Measurements from ENCODE around the gene ATF6B. TPM values are rescaled to one million over a fixed set of nuclear protein-coding genes. Genes with fewer than 3 reads are reported as not detected.
A peak's percentile ranks its signal among the peaks of the same experiment; 100 is the strongest.

ATF6B gene
- total and polyA plus RNA-seq, 2 of the 13 experiments (the other 11 are each of a cell fraction or from before 2014, with no cell fraction given) = 18.1 to 44.0 TPM

DNA sequence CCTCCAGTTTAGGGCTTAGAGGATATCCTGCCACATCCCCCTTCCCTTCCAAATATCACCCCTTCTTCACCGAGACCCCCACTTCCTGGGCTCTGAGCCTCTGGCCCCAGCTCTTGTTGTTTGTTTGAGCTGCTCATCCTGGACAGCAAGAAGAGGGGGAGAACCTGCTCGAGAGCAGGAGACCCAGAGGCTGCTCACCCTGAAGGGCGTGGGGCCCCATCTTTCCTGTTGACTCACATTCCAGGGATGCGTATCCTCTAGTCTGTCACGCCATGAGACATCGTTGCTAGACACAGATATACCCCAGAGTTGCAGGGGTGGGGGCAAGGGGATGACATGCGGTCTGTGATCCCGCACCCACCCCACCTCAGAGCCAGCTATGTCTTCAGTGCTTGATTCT, 13.2 kb downstream of the ATF6B start:
- POLR2A ChIA-PET = interaction anchor here (0.9 to 2.3 kb wide), 3 partner anchors 9 to 76 kb away, joined by 3 to 17 read pairs (median 3); partner anchors contain the start of genes ATF6B, FKBPL and PBX2

More for the DNA sequence above, 13.2 kb downstream of the ATF6B start:
- in situ Hi-C loops (cut with HindIII; ENCODE audit: extremely low pct_ligation_motif_present, low pct_unique_long_range_greater_than_20kb) = loop anchor here (5.0 kb wide), 1 partner anchor 38 kb away; the partner anchor contains the start of genes PPT2 and PRRT1
- Histone ChIP-seq H3K4me1 (ENCODE audit: insufficient read depth, low read length) (peaks cover 30% of the 10 kb centered on the region), H4K20me1 (ENCODE audit: insufficient read depth, low read length) (no peaks in the 10 kb centered on the region), H3K27ac (ENCODE audit: extremely low read length, insufficient read depth, low read length) (peak overlapping the region; percentile 42), H3K27me3 (ENCODE audit: control insufficient read depth in 1 of 2, insufficient read depth in 2 of 2, low read length in 2 of 2) (no peaks in the 10 kb centered on the region), H3K79me2 (ENCODE audit: insufficient read depth, low read length) (no peaks in the 10 kb centered on the region), H3K9ac (ENCODE audit: insufficient read depth, low read depth, low read length) (no peak overlapping the region), H3K4me2 (ENCODE audit: low read depth, low read length) (no peak overlapping the region), H2AFZ (ENCODE audit: low read length) (no peak overlapping the region), H3K4me3 (replicated peaks in 1 of 3; ENCODE audit: insufficient read depth in 1 of 3, low read depth in 2 of 3, low read length in 3 of 3) (no peak overlapping the region), H3K36me3 (replicated peaks in 1 of 2; ENCODE audit: control insufficient read depth in 1 of 2, insufficient read depth in 2 of 2, low read length in 2 of 2) (peaks cover 11 to 35% of the 10 kb centered on the region in 2 experiments), H3K9me3 (ENCODE audit: low read length) (no peaks in the 10 kb centered on the region)
- BruUV-seq (replicated peaks) = no TSS peak
- ATAC-seq = no peak
- CTCF ChIA-PET (ENCODE audit: low intra/inter-chr PET ratio, low total read pairs) = no interaction called here
- FAIRE-seq = no peak
- 94% methylated on average over 7 of the region's 8 CpGs for WGBS (ENCODE audit: low lambda C conversion rate)
- DNase-seq (ENCODE audit: low spot score) = no peak
- TF ChIP-seq, protein P1, sequence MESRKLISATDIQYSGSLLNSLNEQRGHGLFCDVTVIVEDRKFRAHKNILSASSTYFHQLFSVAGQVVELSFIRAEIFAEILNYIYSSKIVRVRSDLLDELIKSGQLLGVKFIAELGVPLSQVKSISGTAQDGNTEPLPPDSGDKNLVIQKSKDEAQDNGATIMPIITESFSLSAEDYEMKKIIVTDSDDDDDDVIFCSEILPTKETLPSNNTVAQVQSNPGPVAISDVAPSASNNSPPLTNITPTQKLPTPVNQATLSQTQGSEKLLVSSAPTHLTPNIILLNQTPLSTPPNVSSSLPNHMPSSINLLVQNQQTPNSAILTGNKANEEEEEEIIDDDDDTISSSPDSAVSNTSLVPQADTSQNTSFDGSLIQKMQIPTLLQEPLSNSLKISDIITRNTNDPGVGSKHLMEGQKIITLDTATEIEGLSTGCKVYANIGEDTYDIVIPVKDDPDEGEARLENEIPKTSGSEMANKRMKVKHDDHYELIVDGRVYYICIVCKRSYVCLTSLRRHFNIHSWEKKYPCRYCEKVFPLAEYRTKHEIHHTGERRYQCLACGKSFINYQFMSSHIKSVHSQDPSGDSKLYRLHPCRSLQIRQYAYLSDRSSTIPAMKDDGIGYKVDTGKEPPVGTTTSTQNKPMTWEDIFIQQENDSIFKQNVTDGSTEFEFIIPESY (CRISPR knock-in tag; IDR thresholded peaks at IDR 0.05) = peak; percentile 82
- TF ChIP-seq, protein P2, sequence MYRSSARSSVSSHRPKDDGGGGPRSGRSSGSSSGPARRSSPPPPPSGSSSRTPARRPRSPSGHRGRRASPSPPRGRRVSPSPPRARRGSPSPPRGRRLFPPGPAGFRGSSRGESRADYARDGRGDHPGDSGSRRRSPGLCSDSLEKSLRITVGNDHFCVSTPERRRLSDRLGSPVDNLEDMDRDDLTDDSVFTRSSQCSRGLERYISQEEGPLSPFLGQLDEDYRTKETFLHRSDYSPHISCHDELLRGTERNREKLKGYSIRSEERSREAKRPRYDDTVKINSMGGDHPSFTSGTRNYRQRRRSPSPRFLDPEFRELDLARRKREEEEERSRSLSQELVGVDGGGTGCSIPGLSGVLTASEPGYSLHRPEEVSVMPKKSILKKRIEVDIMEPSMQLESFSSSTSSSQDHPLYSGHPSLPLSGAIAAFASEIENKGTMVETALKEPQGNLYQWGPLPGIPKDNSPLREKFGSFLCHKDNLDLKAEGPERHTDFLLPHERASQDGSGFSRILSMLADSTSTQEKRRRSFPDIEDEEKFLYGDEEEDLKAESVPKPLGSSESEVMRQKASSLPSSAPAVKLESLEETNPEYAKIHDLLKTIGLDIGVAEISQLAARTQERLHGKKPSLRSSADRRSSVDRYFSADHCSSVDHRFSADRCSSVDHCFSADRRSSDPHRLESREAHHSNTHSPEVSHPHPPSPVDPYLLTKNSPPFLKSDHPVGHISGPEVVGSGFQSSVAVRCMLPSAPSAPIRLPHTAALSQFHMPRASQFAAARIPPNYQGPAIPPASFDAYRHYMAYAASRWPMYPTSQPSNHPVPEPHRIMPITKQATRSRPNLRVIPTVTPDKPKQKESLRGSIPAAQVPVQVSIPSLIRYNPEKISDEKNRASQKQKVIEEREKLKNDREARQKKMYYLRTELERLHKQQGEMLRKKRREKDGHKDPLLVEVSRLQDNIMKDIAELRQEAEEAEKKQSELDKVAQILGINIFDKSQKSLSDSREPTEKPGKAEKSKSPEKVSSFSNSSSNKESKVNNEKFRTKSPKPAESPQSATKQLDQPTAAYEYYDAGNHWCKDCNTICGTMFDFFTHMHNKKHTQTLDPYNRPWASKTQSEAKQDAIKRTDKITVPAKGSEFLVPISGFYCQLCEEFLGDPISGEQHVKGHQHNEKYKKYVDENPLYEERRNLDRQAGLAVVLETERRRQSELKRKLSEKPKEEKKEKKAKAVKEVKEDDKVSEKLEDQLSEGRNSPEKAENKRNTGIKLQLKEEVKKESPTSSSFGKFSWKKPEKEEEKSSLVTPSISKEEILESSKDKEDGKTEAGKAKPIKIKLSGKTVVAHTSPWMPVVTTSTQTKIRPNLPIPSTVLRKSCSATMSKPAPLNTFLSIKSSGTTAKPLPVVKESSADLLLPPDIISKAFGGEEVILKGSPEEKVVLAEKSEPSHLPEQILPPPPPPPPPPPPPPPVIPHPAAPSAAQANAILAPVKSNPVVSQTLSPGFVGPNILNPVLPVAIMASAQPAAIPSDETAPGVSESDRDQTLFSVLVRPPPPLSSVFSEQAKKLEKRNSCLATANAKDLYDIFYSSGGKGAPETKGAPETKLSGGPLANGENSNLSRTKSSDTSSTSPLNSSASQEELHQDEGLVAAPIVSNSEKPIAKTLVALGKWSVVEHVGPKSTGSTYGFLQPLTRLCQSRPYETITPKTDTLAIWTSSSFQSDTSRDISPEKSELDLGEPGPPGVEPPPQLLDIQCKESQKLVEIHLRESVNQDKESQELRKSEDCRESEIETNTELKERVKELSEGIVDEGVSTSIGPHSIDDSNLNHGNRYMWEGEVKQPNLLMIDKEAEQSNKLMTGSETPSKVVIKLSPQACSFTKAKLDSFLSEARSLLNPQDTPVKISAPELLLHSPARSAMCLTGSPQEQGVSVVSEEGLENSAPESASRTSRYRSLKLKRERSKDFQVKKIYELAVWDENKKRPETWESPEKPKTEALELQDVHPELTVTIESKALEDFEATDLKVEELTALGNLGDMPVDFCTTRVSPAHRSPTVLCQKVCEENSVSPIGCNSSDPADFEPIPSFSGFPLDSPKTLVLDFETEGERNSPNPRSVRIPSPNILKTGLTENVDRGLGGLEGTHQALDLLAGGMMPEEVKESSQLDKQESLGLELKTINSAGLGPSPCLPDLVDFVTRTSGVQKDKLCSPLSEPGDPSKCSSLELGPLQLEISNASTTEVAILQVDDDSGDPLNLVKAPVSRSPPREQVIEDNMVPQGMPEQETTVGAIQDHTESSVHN (CRISPR knock-in tag; IDR thresholded peaks at IDR 0.05) = no peak
- TF ChIP-seq HMG20B (CRISPR knock-in tag; conservative IDR thresholded peaks at IDR 0.05) = no peak
- TF ChIP-seq TEAD3 (CRISPR knock-in tag; optimal IDR thresholded peaks at IDR 0.05; ENCODE audit: borderline replicate concordance) = peak; percentile 42
- intact Hi-C loops (cut with micrococcal nuclease; ENCODE audit: unreplicated experiment) = loop anchor here (5.0 kb wide), 1 partner anchor 83 kb away; no protein-coding TSS in a partner anchor

All from HepG2 (cell line).